NCI-H146 treated with DMSO at 0.1 percent for 48 hours (cell line): ENCODE results near the gene DMRT2.

Experiments
- DNase-seq: peaks from one replicate; lab custom pipeline; 2025; ENCODE audit not compliant: unreplicated experiment; lab: John Stamatoyannopoulos, UW

Gene DMRT2

GRCh38 chr9:1086517-1086916, 36.4 kb downstream of the DMRT2 start:
- DNase-seq = no peak

GRCh38 chr9:1087120-1087881, 37.1 kb downstream of the DMRT2 start:
- no peak for DNase-seq

GRCh38 chr9:1094749-1095148, 44.6 kb downstream of the DMRT2 start:
- no peak for DNase-seq

DNA sequence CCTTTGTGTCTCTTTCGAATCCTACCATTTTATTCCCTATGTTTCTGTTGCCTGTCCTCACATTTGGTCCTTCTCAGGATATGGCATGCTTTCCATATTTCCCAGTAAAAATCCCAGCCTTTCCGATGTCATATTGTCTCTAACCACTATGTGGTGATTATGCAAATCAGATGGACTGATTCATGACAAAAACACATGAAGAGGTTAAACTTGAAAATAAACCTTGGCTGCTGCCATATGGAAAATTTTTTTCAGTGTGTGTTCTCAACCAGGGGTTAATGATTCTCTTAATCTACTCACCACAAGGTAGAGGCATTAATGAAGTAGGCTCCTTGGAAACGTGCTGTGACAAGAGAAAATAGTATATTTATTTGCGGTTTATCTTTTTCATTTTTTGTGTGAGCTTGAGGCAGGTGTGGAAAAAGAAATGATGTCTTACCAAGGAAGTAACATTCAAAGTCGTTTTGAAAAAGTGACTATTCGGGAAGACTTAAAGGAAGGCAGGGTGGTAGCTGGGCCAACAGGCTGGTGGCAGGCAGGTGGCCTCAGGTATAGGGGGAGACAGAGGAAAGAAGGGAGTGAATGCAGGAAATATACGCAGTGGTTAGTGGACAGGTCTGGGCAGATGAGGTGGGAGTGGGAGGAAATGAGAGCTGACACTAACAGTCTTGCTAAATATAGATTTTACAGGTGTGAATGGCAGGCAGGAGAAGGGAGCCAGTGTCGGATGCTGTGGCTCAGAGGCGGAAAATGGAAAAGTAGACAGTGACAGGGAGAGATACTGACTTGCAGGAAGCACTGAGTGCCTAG, 46.2 kb downstream of the DMRT2 start:
- DNase-seq = no peak

GRCh38 chr9:1098551-1098950, 48.4 kb downstream of the DMRT2 start:
- no peak for DNase-seq

GRCh38 chr9:1100201-1100600, 50.0 kb downstream of the DMRT2 start:
- no peak for DNase-seq

GRCh38 chr9:1100945-1101344, 50.8 kb downstream of the DMRT2 start:
- DNase-seq = no peak

DNA sequence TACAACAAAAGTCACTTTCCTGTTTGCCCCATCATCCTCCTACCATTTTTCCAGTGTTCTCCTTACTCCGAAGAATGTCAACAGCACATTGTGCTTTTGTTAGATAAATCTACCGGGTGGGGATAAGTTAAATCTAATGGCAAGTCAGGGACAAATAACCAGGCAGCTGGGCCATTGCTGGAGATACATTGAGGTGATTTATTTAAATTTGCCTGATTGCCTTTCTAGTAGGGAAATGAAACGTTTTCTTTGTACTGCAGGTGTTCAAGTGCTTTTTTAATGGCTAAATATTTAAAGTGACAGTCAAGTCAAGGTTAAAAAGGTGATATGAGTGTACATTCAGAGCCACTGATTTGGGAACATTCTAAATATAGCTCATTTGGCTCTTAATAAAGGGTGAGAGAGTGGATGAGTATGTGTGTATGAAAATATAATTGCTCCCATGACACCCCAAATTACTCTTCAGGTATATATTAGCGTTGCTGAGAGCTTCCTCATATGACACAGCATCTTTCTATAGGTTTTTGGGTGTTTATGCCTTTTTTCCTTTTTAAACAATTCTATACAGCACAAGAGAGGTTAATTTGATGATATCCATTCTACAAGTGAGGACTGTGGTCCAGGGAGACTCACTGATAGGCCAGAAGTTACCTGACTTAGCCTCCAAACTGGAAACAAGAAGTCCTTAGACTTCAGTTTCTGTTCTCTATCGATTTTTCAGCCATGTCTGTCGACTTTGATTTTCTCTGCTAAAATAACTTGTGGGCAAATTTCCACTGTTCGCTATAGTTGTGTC, 51.9 kb downstream of the DMRT2 start:
- no peak for DNase-seq

GRCh38 chr9:1102642-1102970, 52.4 kb downstream of the DMRT2 start:
- DNase-seq = no peak
